ENCODE results near the gene HDX. TPM values are rescaled to one million over a fixed set of nuclear protein-coding genes. Genes with fewer than 3 reads are reported as not detected.

Gene HDX
- total and polyA plus RNA-seq, 9 donors: 2.2 to 9.4 (median 5.7) TPM

DNA sequence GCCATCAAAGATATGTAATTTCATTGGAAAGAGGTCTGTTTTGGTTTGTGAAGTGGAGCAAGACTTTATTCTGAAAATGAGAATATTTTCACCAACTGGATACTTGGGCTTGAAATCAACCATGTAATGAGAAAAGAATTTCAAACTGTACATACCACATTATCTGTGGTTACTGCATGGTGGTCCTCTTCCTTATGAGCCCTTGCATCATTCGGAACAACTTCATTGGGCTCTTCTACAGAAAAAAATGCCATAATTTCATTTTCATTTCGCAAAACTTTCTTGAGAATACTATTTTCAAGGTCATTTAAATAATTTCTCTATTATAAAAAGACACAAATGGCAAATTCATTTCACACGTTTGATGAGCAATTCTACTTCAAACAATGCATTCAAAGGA lies 165.6 kb downstream of the HDX start:
- no peak overlapping the region for H3K27ac ChIP-seq
- no peak for DNase-seq
- H3K4me1 ChIP-seq (ENCODE audit: insufficient read depth): no peaks in the 10 kb centered on the region
- H3K36me3 ChIP-seq: no peaks in the 10 kb centered on the region
- no peak overlapping the region for H3K4me3 ChIP-seq
- H3K9me3 ChIP-seq: no peaks in the 10 kb centered on the region
- intact Hi-C loops (cut with DNase I): no loop called here
- TF ChIP-seq POLR2A (IDR thresholded peaks at IDR 0.05) (no peak), EP300 (IDR thresholded peaks at IDR 0.05) (no peak)
- TF ChIP-seq, protein P1, sequence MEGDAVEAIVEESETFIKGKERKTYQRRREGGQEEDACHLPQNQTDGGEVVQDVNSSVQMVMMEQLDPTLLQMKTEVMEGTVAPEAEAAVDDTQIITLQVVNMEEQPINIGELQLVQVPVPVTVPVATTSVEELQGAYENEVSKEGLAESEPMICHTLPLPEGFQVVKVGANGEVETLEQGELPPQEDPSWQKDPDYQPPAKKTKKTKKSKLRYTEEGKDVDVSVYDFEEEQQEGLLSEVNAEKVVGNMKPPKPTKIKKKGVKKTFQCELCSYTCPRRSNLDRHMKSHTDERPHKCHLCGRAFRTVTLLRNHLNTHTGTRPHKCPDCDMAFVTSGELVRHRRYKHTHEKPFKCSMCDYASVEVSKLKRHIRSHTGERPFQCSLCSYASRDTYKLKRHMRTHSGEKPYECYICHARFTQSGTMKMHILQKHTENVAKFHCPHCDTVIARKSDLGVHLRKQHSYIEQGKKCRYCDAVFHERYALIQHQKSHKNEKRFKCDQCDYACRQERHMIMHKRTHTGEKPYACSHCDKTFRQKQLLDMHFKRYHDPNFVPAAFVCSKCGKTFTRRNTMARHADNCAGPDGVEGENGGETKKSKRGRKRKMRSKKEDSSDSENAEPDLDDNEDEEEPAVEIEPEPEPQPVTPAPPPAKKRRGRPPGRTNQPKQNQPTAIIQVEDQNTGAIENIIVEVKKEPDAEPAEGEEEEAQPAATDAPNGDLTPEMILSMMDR (IDR thresholded peaks at IDR 0.05): no peak
- no peaks in the 10 kb centered on the region for H3K27me3 ChIP-seq
- WGBS, 3 donors: 55 to 63% (median 60%) methylated on average over 3 of the region's 3 CpGs

DNA sequence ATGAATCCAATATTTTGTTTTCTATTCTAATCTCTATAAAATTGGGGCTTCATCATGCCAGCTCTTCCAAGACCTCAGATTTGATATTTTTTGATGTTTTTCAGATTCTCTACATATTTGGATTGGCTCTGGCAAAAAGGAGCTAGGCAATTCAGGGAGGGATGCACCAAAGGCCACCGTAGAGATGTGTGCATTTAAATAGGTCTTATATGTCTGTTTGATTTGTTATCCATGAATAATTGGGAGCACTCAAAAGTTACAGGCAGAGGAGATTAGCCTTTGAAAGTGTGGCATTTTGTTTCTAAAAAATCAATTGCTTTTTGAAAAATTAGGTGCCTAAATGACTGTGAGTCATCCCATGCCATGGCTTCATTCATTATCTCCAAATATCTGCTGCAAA lies 167.1 kb downstream of the HDX start:
- no peak for DNase-seq
- Histone ChIP-seq H3K4me3 (no peak overlapping the region), H3K27me3 (no peaks in the 10 kb centered on the region), H3K27ac (no peak overlapping the region), H3K36me3 (no peaks in the 10 kb centered on the region), H3K9me3 (no peaks in the 10 kb centered on the region), H3K4me1 (ENCODE audit: insufficient read depth) (no peaks in the 10 kb centered on the region)
- intact Hi-C loops (cut with DNase I): no loop called here
- 51 to 83% (median 60%) methylated on average over 1 of the region's 1 CpG for WGBS, 3 donors
- TF ChIP-seq, protein P1 (IDR thresholded peaks at IDR 0.05): no peak
- TF ChIP-seq EP300 (IDR thresholded peaks at IDR 0.05) (no peak), POLR2A (IDR thresholded peaks at IDR 0.05) (no peak)

DNA sequence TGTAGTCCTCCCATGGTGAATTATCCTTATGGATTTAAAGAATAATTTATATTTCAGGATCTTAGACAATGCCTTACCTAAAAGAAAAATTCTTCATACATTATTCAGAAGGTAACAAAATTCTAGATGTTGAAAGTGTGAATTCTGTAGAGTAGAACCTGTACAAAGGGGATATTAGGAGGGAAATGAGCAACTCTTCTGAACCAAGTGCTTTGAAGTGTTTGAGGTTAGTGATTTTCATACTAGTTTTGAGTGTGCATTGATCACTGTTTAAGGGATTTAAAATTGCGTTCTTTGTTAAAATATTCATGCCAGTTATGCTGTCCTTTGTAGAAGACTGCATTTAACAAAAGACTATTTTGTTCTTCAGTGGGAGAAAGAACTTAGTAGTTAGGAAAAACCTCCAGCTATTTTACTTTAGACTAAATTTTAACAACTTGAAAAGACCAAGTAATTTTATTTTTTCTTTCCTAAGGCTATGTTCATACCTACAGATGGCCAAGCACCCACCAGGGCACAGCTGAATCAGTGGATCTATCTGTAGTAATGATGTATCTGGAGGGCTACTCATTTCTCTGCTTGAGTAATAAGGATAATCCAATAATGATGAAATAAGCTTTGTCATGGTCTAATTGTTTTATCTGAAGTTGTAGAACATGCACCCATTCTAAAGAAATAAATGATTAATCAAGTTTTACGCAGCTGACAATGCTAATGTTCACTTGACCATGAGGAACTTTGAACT lies 180.0 kb downstream of the HDX start:
- H3K9me3 ChIP-seq: no peaks in the 10 kb centered on the region
- H3K36me3 ChIP-seq: no peaks in the 10 kb centered on the region
- intact Hi-C loops (cut with DNase I): no loop called here
- no peak overlapping the region for H3K4me3 ChIP-seq
- no peak for DNase-seq
- H3K27ac ChIP-seq: no peak overlapping the region
- H3K4me1 ChIP-seq (ENCODE audit: insufficient read depth): no peaks in the 10 kb centered on the region
- WGBS, 3 donors: 66 to 77% (median 74%) methylated on average over 2 of the region's 2 CpGs
- no peaks in the 10 kb centered on the region for H3K27me3 ChIP-seq
- TF ChIP-seq EP300 (IDR thresholded peaks at IDR 0.05) (no peak), POLR2A (IDR thresholded peaks at IDR 0.05) (no peak)
- TF ChIP-seq, protein P1 (IDR thresholded peaks at IDR 0.05): no peak

DNA sequence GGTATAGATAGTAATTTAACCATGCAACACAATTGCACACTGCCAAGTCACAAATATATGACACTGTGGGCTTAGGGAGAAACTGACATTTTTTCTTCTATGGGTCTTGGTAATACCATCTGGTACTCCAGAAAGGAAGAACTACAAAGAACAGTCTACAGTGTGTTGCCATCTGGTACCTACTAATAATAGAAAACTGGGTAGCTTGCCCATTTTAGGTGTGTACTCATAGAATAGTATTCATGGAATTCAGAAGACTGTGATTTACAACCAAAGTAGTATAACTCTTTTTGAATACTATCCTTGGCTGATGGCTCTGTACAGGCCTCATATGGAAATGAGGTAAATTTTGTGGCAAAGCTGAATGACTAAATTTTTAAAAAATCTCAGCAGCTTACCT lies 181.6 kb downstream of the HDX start:
- Histone ChIP-seq H3K27ac (no peak overlapping the region), H3K36me3 (no peaks in the 10 kb centered on the region), H3K9me3 (no peaks in the 10 kb centered on the region), H3K4me3 (no peak overlapping the region), H3K4me1 (ENCODE audit: insufficient read depth) (no peaks in the 10 kb centered on the region), H3K27me3 (no peaks in the 10 kb centered on the region)
- intact Hi-C loops (cut with DNase I): no loop called here
- no peak for DNase-seq
- TF ChIP-seq, protein P1 (IDR thresholded peaks at IDR 0.05): no peak
- no peak for TF ChIP-seq EP300 (IDR thresholded peaks at IDR 0.05)
- TF ChIP-seq POLR2A (IDR thresholded peaks at IDR 0.05): no peak
